Measurements from ENCODE around the gene PIP5K1B.

PIP5K1B gene

GRCh38 chr9:68707801-68708488, 2.9 kb downstream of the PIP5K1B start:
- DNase-seq (ENCODE audit: low spot score): no peak

- DNase-seq (ENCODE audit: low spot score): no peak
Measured at GRCh38 chr9:68708513-68708912, 3.5 kb downstream of the PIP5K1B start.

- no peak for DNase-seq (ENCODE audit: low spot score)
Measured at GRCh38 chr9:68709291-68710110, 4.5 kb downstream of the PIP5K1B start.

- DNase-seq (ENCODE audit: low spot score): no peak
Measured at GRCh38 chr9:68710111-68710471, 5.1 kb downstream of the PIP5K1B start.

- no peak for DNase-seq (ENCODE audit: low spot score)
Measured at GRCh38 chr9:68711281-68711680, 6.2 kb downstream of the PIP5K1B start.

- DNase-seq (ENCODE audit: low spot score): no peak
Measured at GRCh38 chr9:68711932-68712331, 6.9 kb downstream of the PIP5K1B start.

GRCh38 chr9:68714416-68715180, 9.6 kb downstream of the PIP5K1B start:
- DNase-seq (ENCODE audit: low spot score): no peak

GRCh38 chr9:68715181-68715456, 10.1 kb downstream of the PIP5K1B start:
- DNase-seq (ENCODE audit: low spot score): no peak

GRCh38 chr9:68717552-68718443, 12.8 kb downstream of the PIP5K1B start:
- no peak for DNase-seq (ENCODE audit: low spot score)

- DNase-seq (ENCODE audit: low spot score): no peak
Measured at GRCh38 chr9:68719847-68720246, 14.8 kb downstream of the PIP5K1B start.

GRCh38 chr9:68720656-68721313, 15.7 kb downstream of the PIP5K1B start:
- DNase-seq (ENCODE audit: low spot score): no peak

GRCh38 chr9:68721666-68722330, 16.8 kb downstream of the PIP5K1B start:
- no peak for DNase-seq (ENCODE audit: low spot score)

GRCh38 chr9:68725070-68725469, 20.0 kb downstream of the PIP5K1B start:
- DNase-seq (ENCODE audit: low spot score): no peak

GRCh38 chr9:68726489-68726888, 21.4 kb downstream of the PIP5K1B start:
- DNase-seq (ENCODE audit: low spot score): no peak

- DNase-seq (ENCODE audit: low spot score): no peak
Measured at GRCh38 chr9:68727636-68728035, 22.6 kb downstream of the PIP5K1B start.

GRCh38 chr9:68728731-68729130, 23.7 kb downstream of the PIP5K1B start:
- DNase-seq (ENCODE audit: low spot score): no peak

GRCh38 chr9:68730570-68731235, 25.7 kb downstream of the PIP5K1B start:
- DNase-seq (ENCODE audit: low spot score): no peak

GRCh38 chr9:68731857-68732256, 26.8 kb downstream of the PIP5K1B start:
- no peak for DNase-seq (ENCODE audit: low spot score)

GRCh38 chr9:68732405-68733020, 27.5 kb downstream of the PIP5K1B start:
- DNase-seq (ENCODE audit: low spot score): no peak

GRCh38 chr9:68733021-68733405, 28.0 kb downstream of the PIP5K1B start:
- DNase-seq (ENCODE audit: low spot score): no peak
